GM18861 (cell line): ENCODE results near the gene SDCCAG8.
"Not testable (repeated sequence)": the region's sequence is repeated elsewhere in the genome, so short reads cannot be mapped to it uniquely, and the experiment has no call there.

Source experiments
- ATAC-seq: cut with Tn5 transposase; IDR thresholded peaks from one replicate; pipeline ENCODE4 v1.9.1; 2021; ENCODE audit not compliant: unreplicated experiment

SDCCAG8 gene

DNA sequence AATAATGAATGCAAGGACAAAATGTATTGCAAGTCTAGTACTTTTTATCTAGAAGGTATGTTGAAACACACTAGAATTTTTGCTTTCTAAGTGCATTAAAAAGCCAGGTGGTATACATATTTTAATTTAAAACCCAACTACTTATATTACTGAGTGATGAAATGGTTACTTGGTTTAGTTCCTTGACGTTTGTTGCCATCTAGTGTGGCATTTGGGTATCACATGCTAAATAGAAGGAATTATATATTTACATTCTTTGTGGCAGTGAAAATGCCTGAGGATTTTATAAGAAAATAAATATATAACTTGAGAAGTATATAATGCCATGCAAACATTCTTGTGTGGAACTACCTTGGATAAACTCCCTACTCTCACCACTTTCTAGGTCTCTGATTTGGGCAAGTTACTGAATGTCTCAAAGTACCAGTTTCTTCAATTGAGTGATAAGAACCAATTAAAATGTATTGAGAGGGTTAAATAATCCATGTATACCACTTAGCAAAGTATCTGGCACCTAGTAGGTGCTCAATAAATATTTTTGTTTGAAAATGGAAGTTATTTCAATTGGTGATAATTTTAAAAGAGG is 69.6 kb downstream of the SDCCAG8 start:
- ATAC-seq: peak; percentile 67

DNA sequence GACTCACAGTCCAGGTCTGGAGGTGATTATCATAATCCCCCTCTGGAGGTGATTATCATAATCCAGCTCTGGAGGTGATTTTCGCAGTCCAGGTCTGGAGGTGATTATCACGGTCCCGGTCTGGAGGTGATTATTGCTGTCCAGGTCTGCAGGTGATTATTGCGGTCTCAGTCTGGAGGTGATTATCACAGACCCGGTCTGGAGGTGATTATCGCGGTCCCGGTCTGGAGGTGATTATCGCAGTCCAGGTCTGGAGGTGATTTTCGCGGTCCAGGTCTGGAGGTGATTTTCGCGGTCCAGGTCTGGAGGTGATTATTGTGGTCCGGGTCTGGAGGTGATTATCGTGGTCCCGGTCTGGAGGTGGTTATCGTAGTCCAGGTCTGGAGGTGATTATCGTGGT is 76.6 kb downstream of the SDCCAG8 start:
- ATAC-seq: no peak

DNA sequence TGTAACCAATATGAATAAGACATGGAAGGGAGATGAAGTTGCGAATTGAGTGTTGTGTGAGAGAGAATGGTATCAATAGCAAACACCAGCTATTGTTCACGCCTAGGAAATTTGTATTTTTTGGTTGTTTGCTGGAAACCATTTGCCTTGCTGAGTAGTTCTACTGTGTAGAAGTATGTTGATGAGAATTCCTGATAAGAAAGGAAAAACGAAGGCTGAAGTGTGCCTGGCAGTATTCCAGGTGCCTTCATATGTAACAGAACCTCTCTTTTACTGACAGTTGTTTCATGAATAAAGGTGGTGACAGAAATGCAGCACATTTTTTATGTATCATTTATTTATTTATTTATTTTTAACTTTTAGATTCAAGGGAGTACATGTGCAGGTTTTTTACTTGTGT is 79.5 kb downstream of the SDCCAG8 start:
- no peak for ATAC-seq

DNA sequence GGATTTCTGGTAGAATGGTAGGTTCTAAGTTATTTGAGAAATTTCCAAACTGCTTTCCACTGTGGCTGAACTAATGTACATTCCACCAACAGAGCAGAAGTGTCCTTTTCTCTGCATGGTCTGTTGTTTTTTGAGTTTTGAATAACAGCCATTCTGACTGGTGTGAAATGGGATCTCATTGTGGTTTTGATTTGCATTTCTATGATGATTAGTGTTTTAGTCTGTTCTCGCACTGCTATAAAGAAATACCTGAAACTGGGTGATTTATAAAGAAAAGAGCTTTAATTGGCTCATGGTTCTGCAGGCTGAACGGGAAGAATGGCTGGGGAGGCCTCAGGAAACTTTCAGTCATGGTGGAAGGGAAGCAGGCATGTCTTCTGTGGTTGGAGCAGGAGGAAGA is 80.3 kb downstream of the SDCCAG8 start:
- no peak for ATAC-seq

DNA sequence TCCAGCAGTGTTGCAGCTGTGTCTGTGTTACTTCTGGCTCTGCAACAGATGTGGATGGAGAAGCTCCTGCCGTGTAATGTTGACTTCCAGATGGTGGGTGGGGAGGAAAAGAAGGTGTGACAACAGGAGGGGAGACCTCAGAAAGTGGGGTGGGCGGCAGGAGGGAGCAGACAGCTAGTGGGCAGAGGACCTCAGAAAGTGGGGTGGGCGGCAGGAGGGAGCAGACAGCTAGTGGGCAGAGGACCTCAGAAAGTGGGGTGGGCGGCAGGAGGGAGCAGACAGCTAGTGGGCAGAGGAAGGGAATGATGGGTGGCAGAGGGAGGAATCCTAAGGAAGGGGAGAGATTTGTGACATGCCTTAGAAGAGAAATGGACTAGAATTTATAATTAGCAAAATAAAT is 83.0 kb downstream of the SDCCAG8 start:
- not testable (repeated sequence) for ATAC-seq

DNA sequence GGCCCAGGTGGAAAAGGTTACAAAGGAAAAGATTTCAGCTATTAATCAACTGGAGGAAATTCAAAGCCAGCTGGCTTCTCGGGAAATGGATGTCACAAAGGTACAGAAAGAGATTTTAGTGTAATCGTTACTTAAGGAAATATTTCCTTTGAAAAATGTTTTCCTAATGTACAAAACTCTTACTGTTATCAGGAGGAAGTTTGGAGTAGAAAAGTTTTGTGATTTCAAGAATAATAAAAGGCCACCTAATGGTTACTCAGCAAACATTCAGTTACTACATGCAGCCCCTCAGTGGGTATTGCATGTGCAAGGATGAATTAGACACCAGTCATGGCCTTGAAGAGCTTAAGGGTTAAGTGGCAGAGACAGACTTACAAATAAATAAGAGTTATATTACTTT is 85.2 kb downstream of the SDCCAG8 start:
- ATAC-seq: no peak

DNA sequence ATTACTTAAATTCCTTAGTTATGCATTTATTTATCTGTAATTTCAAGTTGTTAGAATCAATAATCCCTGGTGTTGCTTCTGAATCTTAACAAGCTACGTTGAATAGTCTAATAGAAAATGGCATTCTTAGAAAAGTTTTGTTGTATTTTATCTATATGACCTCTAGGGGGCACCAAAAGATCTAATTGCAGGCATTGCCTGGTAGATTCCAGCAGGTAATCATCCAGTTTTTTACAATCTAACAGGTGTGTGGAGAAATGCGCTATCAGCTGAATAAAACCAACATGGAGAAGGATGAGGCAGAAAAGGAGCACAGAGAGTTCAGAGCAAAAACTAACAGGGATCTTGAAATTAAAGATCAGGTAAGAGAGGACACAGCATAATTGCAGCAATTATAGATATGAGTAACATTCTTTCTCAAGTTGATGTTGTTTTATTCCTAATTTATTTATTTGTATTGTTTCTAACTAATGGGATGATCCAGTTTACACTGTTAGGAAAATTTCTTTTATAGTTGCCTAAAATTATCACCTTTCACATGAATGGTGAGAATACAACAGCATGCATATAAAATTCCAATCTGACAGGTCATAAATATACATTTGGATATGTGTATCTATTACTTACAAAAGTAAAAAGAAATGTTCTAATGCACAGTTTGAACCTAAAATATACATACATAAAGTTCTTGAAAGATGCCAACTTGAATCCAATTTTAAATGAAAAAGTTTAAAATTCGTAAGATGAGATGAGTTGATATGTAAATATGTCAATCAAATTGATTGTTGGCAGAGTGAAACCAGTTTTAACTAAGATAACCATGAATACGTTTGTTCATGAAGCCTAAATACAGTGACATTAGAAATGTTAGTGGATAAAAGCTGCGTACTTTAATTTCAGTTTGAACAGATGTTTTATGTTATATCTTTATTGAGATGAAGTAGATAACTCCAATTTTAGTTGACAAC is 88.4 kb downstream of the SDCCAG8 start:
- ATAC-seq: peak; percentile 50

DNA sequence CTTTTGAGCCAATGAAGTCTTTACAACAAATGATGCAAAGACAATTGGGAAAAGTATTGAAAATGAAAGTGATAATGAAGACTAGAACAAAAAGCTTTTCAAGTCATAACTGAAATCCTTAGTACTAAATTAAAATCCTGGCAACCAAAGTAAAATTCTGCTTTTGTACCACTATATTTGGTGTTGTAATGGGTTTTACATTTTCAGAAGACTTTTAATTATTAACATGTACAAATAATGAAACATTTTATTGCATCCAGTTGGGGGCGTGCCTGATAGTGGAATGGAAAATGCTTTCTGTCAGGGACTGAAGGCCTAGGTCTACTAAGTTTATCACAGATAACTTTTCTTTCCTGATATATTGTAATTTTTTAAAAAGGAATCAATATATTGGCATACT is 89.4 kb downstream of the SDCCAG8 start:
- ATAC-seq: no peak

DNA sequence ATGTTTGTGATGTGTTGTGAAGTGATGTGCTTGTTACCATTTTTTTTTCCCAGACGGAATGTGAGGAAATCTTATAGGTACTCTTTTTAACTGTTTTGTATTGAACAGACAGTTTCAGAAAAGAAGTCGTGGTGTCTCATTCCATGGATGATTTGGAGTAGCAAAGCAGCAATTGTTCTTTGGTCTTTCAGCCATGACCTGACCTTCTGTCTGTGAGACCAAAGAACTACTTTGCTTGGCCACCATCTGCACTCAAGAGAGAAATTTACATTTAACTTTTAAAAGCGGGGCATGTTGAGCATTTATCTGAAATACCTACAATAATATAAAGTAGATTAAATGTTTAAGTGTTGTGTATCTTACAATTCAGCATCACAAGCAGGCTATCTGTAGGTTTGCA is 90.2 kb downstream of the SDCCAG8 start:
- no peak for ATAC-seq

DNA sequence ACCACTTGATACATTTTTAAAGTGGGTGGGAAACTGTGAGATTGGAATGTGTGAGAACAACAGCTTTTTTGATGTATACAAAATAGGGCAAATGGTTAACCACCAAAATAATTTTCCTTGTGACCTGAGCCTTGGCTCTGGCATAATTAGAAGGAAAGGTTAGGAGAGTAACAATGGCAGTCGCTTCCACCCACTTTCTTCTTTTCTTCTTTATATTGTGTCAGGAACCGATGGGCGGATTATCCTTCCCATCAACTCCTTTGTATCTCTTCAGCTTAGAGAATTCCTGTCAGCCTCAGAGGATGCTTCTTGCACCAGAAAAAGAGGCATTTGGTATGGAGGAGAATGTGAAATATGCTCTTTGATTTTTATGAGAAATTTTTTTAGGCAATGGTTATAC is 90.6 kb downstream of the SDCCAG8 start:
- ATAC-seq: no peak

DNA sequence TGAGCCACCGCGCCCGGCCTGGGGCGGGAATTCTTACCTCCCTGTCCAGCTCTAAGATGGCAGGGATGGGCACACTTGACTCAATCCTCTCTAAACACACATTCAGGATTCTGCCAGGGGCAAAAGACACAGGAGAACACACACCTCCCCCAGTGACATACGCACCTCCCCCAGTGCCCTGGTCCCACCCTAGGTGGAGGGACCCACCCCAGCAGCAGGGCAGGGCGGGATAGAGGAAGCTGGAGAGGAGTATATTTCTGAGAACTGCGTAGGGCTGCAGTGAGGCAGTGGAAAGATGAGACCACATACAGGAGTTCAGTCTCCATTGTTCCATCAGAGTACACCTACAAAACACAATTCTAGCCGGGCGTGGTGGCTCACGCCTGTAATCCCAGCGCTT is 92.5 kb downstream of the SDCCAG8 start:
- no peak for ATAC-seq

DNA sequence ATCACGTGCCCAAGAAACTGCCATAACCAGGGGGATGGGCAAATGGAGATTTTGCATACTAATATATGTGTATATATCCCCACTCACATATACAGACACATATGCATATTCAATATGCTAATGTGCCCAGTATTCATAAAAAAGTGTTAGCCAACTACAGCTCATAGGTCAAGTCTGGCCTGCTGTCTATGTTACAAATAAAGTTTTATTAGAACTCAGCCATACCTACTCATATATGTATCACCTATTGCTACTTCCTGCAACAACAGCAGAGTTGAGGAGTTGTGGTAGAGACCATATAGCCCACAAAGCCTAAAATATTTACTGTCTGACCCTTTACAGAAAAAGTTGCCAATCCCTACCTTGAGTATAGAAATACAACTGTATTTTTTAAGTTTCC is 93.3 kb downstream of the SDCCAG8 start:
- ATAC-seq: no peak

DNA sequence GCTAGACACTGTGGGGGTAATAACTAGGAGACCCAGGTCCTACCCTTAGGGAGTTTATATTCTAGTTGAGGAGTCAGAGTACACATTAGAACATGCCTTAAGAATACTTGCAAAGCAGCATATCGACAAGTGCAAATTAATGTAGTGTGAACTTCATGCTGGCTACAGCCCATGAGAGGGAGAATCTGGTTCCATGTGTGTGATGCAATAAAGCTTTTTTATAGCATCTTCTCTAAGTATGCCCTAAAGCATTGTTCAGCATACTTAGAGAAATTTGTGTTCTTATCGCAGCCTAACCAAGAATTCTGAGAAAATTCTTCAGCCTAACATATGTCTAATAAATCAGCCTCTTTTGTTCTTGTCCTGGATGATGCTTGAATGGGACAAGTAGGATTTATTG is 95.5 kb downstream of the SDCCAG8 start:
- ATAC-seq: no peak

DNA sequence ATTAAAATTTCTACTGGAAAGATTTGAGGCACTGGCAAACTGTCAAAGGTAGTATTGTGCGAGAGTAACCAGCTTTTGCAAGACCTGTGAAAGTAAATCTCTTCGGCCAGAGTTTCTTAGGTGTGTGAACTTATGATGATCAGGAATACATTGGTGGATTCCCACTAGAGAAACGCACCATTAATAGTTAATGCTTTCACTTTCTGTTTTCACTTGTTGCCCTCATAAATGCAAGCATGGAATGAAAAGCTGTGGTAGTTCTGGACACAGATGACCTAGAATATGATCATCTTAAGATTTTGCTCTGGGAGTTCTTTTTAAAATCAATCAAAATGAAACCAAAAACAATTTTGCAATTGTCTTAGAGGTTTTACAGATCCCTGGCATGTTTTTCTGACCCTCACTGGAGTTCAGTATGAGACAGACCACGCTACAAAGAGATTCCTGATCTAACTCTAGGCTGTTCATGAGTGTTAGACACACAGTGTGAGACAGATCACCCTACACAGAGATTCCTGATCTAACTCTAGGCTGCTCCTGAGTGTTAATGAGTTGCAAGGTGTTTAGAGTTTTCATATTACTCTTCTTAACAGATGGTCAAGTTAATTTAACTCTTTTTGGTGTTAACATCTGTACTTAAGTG is 98.8 kb downstream of the SDCCAG8 start:
- peak; percentile 68 for ATAC-seq

DNA sequence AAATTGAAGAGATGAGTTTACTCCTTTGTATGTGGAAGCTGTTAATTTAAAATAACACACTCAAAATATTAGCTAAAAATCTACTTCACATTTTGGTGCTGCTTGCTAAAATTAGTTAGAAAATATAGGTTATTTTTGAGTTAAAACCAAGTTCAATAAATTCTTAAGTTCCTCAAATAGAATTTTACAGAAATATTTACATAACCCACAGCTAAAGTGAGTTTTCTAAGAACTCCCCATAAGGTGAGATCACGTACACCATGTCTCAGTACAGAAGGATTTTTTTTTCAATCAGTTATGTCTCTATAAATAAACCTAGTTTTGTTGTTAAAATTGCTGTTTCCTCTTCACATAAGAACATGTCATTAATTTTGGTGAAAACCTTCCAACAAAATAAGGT is 108.0 kb downstream of the SDCCAG8 start:
- ATAC-seq: no peak

DNA sequence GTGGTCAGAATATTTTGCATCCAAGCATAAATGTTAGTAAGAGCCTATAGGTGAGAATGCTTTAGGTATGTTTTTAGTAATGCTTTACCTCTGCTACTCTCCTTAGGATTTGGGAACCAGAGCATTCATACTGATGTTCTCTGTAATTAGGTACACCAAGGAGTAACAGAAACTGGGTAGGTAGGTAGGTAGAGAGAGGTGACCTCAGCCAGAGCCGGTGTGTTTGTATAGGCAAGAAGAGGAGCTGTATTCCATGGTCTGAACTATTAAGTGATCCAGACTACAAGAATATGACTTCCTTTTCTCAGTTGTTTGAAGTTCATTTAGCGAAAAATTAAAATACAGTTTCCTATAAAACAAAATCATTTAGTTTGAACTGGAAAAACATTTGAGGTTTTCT is 108.5 kb downstream of the SDCCAG8 start:
- ATAC-seq: no peak

DNA sequence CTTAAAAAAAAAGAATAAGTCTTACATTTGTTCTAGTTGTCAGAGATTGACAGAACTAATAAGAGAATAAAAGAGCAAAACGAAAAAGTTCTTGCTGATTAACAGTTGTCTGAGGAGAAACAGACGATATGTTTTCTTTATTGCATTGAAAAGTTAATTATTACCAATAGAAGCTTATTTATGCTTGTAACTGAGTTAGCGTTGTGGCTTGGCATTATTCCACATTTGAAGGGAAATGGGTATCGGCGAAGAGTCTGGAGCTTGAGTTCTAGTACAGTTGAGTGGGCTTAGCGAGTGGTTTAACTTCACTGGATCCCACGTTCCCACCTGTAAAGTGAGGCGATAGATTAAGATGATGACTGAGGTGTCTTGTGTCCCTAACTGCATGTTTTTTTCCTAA is 109.0 kb downstream of the SDCCAG8 start:
- ATAC-seq: no peak

DNA sequence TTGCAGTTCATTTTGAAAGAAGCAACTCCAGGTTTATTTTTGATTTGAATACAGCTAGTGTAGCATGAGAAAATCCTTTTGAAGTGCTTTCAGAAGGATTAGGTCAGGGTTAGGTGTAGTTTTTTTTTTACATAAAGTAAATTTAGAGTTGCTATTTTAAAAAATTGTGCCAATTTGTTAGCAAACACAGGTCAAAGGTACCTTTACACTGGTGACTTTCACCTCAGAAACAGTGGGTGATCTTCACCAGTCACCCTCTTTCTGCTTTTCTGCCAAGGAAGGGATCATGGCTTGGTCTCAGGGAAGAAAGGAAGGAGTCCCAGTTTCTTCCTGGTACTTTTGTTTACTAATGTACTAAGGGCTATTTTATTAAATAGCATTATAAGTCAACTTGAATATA is 111.5 kb downstream of the SDCCAG8 start:
- ATAC-seq: no peak

DNA sequence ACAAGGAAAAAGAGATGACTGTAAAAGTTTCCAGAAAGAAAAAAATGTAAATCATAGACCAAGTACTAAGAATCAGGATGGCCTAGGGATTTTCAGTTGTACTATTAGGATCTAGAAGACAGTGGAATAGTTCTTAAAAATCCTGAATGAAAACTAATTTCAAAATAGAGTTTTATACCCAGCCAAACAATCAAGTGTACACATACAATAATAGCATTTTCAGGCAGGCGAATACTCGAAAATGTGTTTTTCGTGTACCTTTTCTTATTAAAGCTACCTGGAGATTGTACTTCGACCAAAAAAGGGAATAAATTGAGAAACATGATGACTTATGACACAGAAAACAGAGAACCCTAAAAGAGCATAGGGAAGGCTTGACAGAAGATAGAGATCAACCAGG is 118.6 kb downstream of the SDCCAG8 start:
- no peak for ATAC-seq

DNA sequence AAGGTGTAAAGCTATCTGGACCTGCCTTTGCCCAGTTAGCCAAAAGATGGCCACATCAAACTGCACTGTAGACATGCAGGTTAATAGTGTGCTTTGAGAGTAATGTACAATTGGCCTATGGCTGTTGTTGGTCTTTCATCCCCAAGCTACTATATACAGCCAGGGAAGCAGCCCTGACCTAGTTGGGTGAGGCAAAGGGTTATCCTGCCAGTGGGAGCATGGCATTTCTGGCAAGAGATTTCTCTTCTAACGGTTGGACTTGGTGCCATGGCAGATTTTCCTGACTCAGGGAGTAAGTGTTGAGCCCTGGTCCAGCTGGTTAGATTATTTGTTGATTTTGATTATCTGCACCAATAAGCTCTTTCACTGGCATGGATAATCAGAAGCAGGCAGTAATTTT is 119.8 kb downstream of the SDCCAG8 start:
- no peak for ATAC-seq

DNA sequence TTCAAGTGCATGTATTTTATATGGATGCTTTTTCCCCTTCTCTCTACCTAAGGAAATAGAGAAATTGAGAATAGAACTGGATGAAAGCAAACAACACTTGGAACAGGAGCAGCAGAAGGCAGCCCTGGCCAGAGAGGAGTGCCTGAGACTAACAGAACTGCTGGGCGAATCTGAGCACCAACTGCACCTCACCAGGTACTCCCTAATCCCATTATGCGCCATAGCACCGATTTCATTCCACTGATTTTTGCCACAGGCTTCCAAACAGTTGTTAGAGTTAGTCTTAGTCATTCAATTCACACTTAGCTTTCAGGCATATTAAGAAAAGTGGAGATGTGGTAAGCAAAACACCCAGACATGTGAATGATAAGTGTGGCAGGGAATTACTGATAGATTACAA is 122.8 kb downstream of the SDCCAG8 start:
- no peak for ATAC-seq

DNA sequence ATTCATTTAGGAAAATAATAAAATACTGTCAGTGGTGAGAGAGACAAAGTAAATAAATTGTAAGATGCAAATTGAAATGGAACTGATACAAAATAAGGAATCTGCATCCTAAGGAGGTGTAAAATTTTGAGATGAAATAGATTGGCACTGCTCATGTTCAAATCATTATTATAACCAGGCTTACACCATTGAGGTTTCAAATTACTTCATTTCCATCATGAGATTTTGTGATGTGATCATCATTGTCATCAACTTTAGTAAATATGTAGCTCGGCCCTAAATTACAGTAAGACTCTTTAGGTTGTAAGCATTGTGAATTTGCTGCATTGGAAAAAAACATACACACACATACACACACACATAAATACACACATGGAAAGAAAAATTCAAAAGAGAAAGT is 123.4 kb downstream of the SDCCAG8 start:
- no peak for ATAC-seq
